GM19463 (cell line): ENCODE results near the gene MYB.

ENCODE experiments used
- ATAC-seq: cut with Tn5 transposase; IDR thresholded peaks from one replicate; pipeline ENCODE4 v1.9.1; 2021; ENCODE audit warnings: mild to moderate bottlenecking, moderate library complexity; ENCODE audit not compliant: unreplicated experiment

The MYB gene

GRCh38 chr6:135185483-135185882 lies 4.4 kb downstream of the MYB start:
- no peak for ATAC-seq

DNA sequence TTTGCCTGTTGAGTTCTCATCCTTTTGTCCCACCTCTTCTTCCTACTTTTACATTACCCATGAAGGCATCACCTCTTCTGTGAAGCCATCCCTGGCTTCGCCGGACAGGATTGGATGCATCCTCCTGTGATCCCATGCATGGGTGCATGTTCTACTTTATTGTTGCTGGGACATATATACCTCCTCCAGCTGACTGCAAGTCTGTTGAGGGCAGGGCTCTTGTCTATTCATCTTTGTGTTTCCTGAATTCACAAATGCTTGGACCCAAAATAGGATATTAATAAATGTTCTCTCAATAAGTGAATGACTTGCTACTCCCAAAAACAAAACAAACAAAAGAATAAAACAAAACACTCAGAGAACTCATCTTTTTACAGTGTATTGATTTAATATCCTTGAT lies 5.1 kb downstream of the MYB start:
- no peak for ATAC-seq

DNA sequence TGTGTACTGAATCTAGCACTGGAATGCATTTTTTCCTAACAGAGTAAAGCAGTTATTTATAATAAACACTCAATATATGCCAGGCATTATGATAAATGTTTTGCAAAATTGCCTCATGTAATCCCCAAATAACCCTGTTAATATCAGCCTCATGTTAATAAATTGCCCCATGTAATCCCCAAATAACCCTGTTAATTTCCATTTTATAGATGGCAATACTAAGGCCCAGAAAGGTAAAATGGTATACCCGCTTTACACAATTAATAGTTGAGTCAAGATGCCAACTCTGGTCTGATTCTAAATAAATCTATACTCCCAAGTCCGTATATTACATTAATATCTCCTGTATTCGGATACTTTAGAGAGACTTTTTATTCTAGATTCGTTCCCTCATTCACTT lies 6.3 kb downstream of the MYB start:
- no peak for ATAC-seq

DNA sequence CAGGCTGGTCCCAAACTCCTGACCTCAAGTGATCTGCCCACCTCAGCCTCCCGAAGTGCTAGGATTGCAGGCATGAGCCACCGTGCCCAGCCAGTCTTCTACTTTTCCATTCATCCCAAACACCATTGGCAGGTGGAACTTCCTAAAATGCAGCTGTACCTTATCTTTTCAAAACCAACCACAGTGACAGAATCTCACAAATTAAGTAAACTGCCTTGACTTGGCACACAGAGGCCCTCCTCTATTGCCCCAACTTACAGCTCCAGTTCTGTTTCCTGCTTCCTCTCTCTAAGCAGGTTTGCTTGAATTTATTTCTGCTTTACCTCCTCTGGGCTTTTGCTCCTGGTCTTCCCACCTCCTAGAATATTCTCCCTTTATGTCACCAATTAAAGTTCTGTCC lies 7.6 kb downstream of the MYB start:
- ATAC-seq, result no peak

DNA sequence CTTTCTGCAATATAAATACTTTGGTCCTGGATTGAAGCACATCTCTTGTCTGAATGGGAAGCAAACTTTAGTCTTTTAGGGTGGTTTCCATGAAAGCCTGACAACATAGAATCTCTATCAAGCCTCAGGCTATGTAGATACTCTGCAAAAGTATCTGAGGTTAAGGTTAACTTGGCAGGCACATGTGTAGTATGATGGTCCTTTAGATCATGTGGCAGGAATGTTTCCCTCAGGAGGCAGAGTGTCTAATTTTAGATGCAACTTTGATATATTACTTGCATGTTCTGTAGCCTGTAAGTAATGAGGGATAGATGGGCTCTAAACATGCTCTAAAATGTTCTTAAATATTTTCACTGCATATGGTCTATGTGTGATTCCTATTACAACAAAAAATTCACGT lies 8.2 kb downstream of the MYB start:
- no peak for ATAC-seq

GRCh38 chr6:135191508-135192255 lies 10.6 kb downstream of the MYB start:
- ATAC-seq, result no peak

DNA sequence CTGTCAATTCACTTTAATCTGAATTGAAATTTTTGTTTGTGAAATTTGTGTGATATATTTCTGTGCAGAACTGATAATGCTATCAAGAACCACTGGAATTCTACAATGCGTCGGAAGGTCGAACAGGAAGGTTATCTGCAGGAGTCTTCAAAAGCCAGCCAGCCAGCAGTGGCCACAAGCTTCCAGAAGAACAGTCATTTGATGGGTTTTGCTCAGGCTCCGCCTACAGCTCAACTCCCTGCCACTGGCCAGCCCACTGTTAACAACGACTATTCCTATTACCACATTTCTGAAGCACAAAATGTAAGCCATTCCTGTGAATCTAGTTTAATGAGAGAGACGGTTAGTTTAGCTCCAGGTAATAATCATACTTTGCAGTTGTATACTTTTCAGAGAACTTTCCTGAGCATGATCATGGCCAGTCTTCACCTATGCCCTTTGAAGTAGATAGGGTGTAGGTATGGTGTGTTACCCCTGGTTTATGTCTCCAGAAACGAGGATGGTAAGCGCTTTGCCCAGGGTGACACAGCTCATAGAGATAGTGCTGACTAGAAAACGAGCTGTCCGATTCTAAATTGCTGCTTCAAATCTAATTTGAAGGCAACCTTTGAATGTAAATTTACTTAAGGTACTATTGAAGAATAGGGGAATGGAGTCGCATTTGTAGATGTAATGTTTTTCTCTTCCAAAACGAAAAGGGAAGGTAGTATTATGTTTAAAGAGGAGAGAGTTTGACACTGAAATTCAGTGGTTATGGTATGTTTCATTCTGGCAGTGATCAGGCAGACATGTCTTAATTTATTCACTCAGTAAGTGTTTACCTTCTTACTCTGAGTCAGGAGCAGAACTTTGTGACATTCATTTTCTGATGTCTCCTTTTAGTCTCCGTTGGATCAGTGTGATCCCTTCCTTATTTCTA lies 11.4 kb downstream of the MYB start:
- no peak for ATAC-seq

GRCh38 chr6:135193221-135193620 lies 12.1 kb downstream of the MYB start:
- no peak for ATAC-seq

DNA sequence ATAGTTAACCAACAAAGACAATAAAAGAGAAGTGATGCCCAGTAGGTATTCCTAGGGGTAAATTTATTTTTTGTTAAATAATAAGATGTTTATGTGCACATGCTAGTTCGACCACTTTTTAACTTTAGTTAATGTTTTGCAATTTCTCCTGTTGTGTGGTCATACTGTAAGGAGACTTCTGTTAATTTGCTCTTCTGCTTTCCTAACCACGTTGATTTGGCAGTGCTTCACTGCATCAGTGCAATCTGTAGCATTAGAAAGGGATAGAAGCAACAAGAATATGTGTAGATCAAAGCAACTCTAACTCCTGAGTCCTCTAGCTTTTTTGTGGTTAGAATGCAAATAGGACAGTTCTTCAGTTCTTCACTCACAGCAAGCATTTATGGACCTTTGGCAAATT lies 13.9 kb downstream of the MYB start:
- no peak for ATAC-seq

DNA sequence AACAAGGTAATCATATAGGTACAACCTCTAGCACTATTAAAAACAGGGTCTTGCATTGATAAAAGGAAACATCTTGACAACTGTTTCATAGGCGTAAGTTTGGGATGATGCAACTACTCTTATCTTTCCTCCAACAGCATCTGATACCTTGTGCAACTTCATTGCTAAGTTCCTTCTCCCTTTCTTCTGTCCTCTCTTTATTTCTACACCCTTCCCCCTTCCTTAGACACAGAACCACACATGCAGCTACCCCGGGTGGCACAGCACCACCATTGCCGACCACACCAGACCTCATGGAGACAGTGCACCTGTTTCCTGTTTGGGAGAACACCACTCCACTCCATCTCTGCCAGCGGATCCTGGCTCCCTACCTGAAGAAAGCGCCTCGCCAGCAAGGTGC lies 14.4 kb downstream of the MYB start:
- ATAC-seq, result no peak

GRCh38 chr6:135196739-135197510 lies 15.8 kb downstream of the MYB start:
- ATAC-seq, result peak; percentile 54

- no peak for ATAC-seq
Measured at GRCh38 chr6:135202836-135203235, 21.7 kb downstream of the MYB start.

DNA sequence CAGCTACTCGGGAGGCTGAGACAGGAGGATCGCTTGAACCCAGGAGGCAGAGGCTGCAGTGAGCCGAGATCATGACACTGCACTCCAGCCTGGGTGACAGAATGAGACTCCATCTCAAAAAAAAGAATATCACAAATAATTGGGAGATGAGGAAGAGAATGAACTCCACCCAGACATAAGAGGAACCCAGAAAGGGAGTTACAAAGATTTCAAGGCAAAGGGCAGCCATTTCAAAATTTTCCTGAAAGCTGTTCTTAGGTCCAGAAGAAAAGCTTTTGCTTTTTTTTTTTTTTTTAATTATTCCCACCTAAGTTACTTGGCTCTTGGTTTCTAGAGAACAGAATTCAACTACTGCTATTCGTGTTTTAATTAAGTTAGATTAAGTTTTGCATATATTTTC lies 23.8 kb downstream of the MYB start:
- no peak for ATAC-seq

DNA sequence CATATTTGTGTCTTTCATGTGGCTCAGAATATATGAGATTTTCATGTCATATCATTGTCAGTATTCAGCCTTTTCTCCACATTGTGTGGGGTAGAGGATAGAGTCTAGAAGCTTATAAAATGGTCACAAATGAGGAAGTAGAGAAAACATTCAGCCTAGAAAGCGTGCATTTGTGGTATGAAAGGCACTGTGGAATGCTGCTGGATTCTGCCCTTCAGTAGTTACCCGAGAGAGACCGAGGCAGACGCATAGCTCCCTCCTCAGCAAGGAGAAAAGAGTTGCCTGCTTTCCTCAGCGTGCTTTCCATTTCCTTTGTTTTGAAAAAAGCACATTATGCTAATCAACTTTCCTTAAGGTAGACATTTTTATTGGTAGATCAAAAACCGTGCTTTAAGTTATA lies 28.7 kb downstream of the MYB start:
- no peak for ATAC-seq

DNA sequence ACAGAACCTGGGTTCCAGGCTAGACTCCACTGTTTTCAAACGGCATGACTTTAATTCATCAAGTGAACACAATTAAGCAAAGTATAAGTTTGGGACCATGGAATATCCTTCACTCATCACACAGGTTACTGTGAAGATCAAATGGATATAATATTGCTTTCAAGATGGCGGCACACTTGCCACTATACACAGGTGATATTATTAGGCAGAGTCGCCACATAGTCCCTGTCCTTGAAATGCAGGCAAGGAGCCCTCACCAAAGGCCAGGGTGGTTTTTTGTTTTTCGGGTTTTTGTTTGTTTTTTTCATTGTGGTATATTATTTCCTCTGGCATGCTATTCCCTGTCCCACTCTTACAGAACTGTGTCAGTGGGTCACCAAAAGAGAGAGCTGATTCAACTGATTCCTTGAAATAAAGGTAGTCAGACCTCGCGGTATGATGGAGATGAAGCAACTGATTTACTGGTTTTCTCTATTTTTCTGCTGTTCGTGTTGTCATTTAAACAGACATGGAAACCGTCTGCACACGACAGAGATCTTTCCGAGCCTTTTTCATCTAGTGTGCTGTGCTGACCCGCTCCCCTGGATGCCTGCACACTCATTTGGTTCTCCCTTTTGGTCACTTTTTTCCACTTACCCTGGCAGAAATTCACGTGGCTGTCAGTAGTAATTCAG lies 29.7 kb downstream of the MYB start:
- no peak for ATAC-seq

GRCh38 chr6:135211306-135211702 lies 30.2 kb downstream of the MYB start:
- no peak for ATAC-seq

- ATAC-seq, result no peak
Measured at GRCh38 chr6:135212020-135212806, 31.1 kb downstream of the MYB start.

- no peak for ATAC-seq
Measured at GRCh38 chr6:135212935-135213334, 31.8 kb downstream of the MYB start.

- no peak for ATAC-seq
Measured at GRCh38 chr6:135213616-135214015, 32.5 kb downstream of the MYB start.

DNA sequence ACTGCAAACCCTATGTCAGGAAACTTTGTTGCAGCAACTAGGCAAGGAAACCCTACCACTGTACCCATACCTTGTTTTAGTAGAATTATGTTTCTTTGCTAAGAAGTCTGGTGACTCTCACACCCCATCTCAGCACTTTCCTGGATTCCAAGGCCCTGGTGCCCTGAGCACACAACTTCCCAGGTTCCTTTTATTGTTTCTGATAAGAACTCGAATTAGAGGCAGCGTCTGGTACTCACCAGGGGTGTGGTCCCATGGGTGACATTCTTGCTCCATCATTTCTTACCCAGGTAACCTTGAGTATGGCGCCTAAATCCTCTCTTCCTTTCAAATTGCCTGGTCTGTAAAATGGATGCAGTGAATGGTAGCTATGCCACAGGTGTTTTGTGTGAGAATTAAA lies 34.1 kb downstream of the MYB start:
- no peak for ATAC-seq
